Transverse colon (tissue), 3 donors: Measurements from ENCODE around the gene TXLNG.

ENCODE experiments used
- CTCF ChIP-seq, 5 experiments: fragments of 200-600 bp in 3 of 5; fragments of 450-650 bp in 2 of 5; sonication (generic) in 3 of 5; IDR thresholded peaks; 1 replicate in 2 of 5; 2 replicates in 3 of 5; pipeline ENCODE4 v1.5.1; 2016 to 2017; ENCODE audit warnings: antibody characterized with exemption in 5 of 5, inconsistent platforms in 3 of 5, mild to moderate bottlenecking in 2 of 5, moderate library complexity in 1 of 5
- EP300 ChIP-seq: sonication (generic); formaldehyde crosslinking; IDR thresholded peaks from one replicate; pipeline ENCODE4 v1.6.1; 2017; ENCODE audit warnings: antibody characterized with exemption, low read depth
- POLR2A ChIP-seq: fragments of 450-650 bp; IDR thresholded peaks from one replicate; pipeline ENCODE4 v1.6.1; 2016; ENCODE audit warnings: antibody characterized with exemption, mild to moderate bottlenecking, moderate library complexity

DNA sequence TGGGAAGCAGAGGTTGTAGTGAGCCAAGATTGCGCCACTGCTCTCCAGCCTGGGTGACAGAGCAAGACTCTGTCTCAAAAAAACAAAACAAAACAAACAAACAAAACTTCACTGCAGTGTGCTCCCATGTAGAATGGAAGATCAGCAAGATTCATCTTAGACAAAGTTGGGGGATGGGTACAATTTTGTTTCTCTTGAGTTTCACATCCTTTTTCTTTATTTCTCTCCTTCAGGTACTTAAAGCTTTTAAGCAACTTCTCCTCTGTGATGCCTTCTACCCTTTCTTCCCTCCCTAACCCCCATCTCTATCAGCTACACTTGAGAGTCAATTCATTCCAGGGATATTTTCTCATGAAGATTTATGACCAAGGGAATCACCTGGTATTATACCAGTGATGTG is 99.4 kb downstream of the TXLNG start:
- TF ChIP-seq EP300, result no peak
- TF ChIP-seq CTCF (IDR thresholded peaks at IDR 0.05), result no peak
- no peak for TF ChIP-seq POLR2A
